PC-9 (cell line): ENCODE results near the gene SRGAP3. TPM values are rescaled to one million over a fixed set of nuclear protein-coding genes. Genes with fewer than 3 reads are reported as not detected.

ENCODE experiments used
- BruUV-seq: library from RNA; stranded (reverse); fragments of 400-500 nt; replicated peaks from 2 replicates; lab custom pipeline; 2021; lab: Mats Ljungman, UMichigan
- CTCF ChIA-PET: fragments of 300-600 bp; sonication (Branson Sonifier 250); formaldehyde crosslinking; loops from one replicate; lab custom pipeline; 2022; ENCODE audit warnings: antibody characterized with exemption; lab: Charles Lee
- POLR2A ChIA-PET: fragments of 300-600 bp; sonication (Branson Sonifier 250); formaldehyde crosslinking; loops from one replicate; lab custom pipeline; 2022; ENCODE audit warnings: antibody characterized with exemption; ENCODE audit not compliant: unreplicated experiment; lab: Charles Lee
- DNase-seq, 2 experiments: peaks; one replicate each; pipeline versions ENCODE4 v3.0.0 to v3.0.0-alpha.2; 2015 to 2022; ENCODE audit warnings: mixed read lengths in 1 of 2
- H2AFZ ChIP-seq: fragments of 200-600 bp; sonication (generic); 2 replicates; pipeline ENCODE4 v1.8.1; 2017; ENCODE audit warnings: antibody characterized with exemption
- H3F3A ChIP-seq: fragments of 200-600 bp; sonication (generic); 2 replicates; pipeline ENCODE4 v1.8.1; 2017; ENCODE audit warnings: antibody characterized with exemption, mild to moderate bottlenecking, low read depth; ENCODE audit not compliant: insufficient read depth
- H3K27ac ChIP-seq: fragments of 200-600 bp; sonication (generic); 2 replicates; pipeline ENCODE4 v1.6.1; 2016; ENCODE audit warnings: mixed run types
- H3K27me3 ChIP-seq: fragments of 200-600 bp; sonication (generic); 2 replicates; pipeline ENCODE4 v1.6.1; 2016; ENCODE audit warnings: low read depth, mixed run types; ENCODE audit not compliant: insufficient read depth
- H3K36me3 ChIP-seq: fragments of 200-600 bp; sonication (generic); 2 replicates; pipeline ENCODE4 v1.6.1; 2016; ENCODE audit warnings: low read depth, mixed run types
- H3K4me1 ChIP-seq: fragments of 200-600 bp; sonication (generic); replicated peaks from 2 replicates; pipeline ENCODE4 v1.6.1; 2016; ENCODE audit warnings: mixed run types; ENCODE audit not compliant: insufficient read depth
- H3K4me2 ChIP-seq: fragments of 200-600 bp; sonication (generic); 2 replicates; pipeline ENCODE4 v1.6.1; 2017; ENCODE audit warnings: mixed run types
- H3K4me3 ChIP-seq: fragments of 200-600 bp; sonication (generic); 2 replicates; pipeline ENCODE4 v1.6.1; 2016; ENCODE audit warnings: mixed run types
- H3K79me2 ChIP-seq: fragments of 200-600 bp; sonication (generic); 2 replicates; pipeline ENCODE4 v1.6.1; 2017; ENCODE audit warnings: low read depth, mixed run types
- H3K9me2 ChIP-seq: fragments of 200-600 bp; sonication (generic); 2 replicates; pipeline ENCODE4 v1.8.1; 2017; ENCODE audit warnings: mild to moderate bottlenecking; ENCODE audit not compliant: insufficient read depth
- H3K9me3 ChIP-seq: fragments of 200-600 bp; sonication (generic); 2 replicates; pipeline ENCODE4 v1.8.1; 2016; ENCODE audit warnings: low read depth; ENCODE audit not compliant: insufficient read depth
- H4K20me1 ChIP-seq: fragments of 200-600 bp; sonication (generic); 2 replicates; pipeline ENCODE4 v1.8.1; 2017; ENCODE audit not compliant: insufficient read depth
- EZH2 ChIP-seq: fragments of 200-600 bp; sonication (generic); IDR thresholded peaks from 2 replicates; pipeline ENCODE4 v1.8.0; 2017; ENCODE audit warnings: antibody characterized with exemption, low read depth
- intact Hi-C: fragments of 100-400 bp; cut with micrococcal nuclease; formaldehyde crosslinking; loops from one replicate; pipeline ENCODE4 v1.10.0; 2022; ENCODE audit not compliant: unreplicated experiment
- total RNA-seq: library from RNA; stranded (reverse); gene quantifications from 2 replicates; pipeline ENCODE4 v1.2.3, GENCODE V29; 2021
- TF ChIP-seq, protein P1 (sequence below): fragments of 200-600 bp; sonication (generic); conservative IDR thresholded peaks from 2 replicates; pipeline ENCODE4 v1.6.1; 2017; ENCODE audit warnings: mixed run types, antibody characterized with exemption, mild to moderate bottlenecking, moderate library complexity

SRGAP3 gene
- total RNA-seq, 1 experiment from 2014 or later: 17.5 TPM

DNA sequence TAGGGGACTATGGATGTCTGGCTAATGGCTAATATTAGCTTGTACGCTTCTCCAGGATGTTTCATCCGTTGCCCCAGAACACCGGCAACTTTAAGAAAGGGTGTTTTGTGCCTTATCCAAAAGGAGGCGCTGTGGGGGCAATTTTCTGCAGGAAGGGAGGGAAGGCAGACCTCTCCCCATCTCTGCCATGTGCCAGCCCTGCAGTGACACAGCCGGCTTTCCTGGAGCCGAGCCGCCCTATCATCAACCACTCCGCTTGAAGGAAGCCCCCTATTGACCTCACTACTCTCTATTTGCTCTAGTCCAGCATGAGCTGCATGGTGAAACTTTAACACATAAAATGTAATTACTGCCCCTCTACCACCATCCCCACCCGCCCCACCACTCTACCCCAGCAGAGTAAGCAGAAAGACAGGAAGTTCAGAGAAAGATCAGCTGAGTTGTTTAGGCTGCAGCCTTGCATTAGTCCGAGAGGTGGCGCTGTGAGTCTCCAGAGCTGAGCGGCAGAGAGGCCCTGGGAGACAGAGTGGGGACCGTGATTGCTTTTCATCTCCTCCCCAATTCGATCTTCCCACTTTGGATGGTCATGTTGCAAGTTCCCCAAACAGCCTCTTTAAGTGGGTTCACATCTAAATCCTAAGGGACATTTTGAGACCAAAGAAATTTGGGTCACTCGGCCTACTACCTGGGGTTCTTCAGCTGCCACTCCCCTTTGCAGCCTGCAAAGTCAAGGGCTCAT is 261.6 kb downstream of the SRGAP3 start:
- no peaks in the 10 kb centered on the region for H3K9me3 ChIP-seq
- H2AFZ ChIP-seq: no peak overlapping the region
- H3K4me3 ChIP-seq: no peak overlapping the region
- no peaks in the 10 kb centered on the region for H3K4me1 ChIP-seq
- H3F3A ChIP-seq: no peaks in the 10 kb centered on the region
- intact Hi-C loops: loop anchor here (1.0 to 2.0 kb wide), 2 partner anchors 81 to 314 kb away; no protein-coding TSS in a partner anchor
- H3K27ac ChIP-seq: no peak overlapping the region
- no peaks in the 10 kb centered on the region for H3K9me2 ChIP-seq
- no peaks in the 10 kb centered on the region for H3K36me3 ChIP-seq
- H4K20me1 ChIP-seq: no peaks in the 10 kb centered on the region
- DNase-seq: peak in 1 of 2 experiments; percentile 55
- no peak overlapping the region for H3K4me2 ChIP-seq
- no TSS peak for BruUV-seq
- H3K79me2 ChIP-seq: no peaks in the 10 kb centered on the region
- H3K27me3 ChIP-seq: no peaks in the 10 kb centered on the region
- POLR2A ChIA-PET: interaction anchor here (0.6 kb wide), 1 partner anchor 375 kb away, joined by 27 read pairs; no protein-coding TSS in a partner anchor
- CTCF ChIA-PET: interaction anchor here (0.5 to 2.7 kb wide), 11 partner anchors 11 to 1272 kb away, joined by 3 to 20 read pairs (median 8); no protein-coding TSS in a partner anchor
- TF ChIP-seq, protein P1, sequence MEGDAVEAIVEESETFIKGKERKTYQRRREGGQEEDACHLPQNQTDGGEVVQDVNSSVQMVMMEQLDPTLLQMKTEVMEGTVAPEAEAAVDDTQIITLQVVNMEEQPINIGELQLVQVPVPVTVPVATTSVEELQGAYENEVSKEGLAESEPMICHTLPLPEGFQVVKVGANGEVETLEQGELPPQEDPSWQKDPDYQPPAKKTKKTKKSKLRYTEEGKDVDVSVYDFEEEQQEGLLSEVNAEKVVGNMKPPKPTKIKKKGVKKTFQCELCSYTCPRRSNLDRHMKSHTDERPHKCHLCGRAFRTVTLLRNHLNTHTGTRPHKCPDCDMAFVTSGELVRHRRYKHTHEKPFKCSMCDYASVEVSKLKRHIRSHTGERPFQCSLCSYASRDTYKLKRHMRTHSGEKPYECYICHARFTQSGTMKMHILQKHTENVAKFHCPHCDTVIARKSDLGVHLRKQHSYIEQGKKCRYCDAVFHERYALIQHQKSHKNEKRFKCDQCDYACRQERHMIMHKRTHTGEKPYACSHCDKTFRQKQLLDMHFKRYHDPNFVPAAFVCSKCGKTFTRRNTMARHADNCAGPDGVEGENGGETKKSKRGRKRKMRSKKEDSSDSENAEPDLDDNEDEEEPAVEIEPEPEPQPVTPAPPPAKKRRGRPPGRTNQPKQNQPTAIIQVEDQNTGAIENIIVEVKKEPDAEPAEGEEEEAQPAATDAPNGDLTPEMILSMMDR: peak; percentile 83
- TF ChIP-seq EZH2: no peak

DNA sequence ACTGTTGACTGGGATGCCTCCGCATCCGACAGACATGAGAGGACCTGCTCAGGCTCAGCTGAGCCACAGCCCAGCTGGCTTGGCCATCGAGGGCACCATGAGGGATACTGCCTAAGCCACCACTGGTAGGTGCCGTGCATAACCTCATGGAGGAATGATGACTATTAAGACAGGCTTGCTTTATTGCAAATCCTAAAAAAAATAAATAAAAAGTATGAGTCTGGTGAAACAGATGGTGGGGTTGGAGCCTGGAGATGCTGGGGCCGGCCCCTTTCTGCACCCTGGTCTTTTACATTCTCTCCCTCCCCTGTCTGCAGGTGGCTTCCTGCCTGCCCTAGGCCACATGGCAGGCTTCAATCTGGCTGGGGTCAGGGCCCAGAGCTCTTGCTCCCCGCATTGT is 262.2 kb downstream of the SRGAP3 start:
- ChIA-PET POLR2A (no interaction called here), CTCF (interaction anchor here (1.0 to 2.7 kb wide), 3 partner anchors 12 to 315 kb away, joined by 3 to 12 read pairs (median 3); no protein-coding TSS in a partner anchor)
- Histone ChIP-seq H3K9me2 (no peaks in the 10 kb centered on the region), H3K27ac (no peak overlapping the region), H2AFZ (no peak overlapping the region), H3K4me3 (no peak overlapping the region), H3K4me2 (no peak overlapping the region), H3K27me3 (no peaks in the 10 kb centered on the region; the same call in 1 of the 2 replicates), H3K79me2 (no peaks in the 10 kb centered on the region), H3K9me3 (no peaks in the 10 kb centered on the region), H3K36me3 (no peaks in the 10 kb centered on the region), H4K20me1 (no peaks in the 10 kb centered on the region), H3F3A (no peaks in the 10 kb centered on the region), H3K4me1 (no peaks in the 10 kb centered on the region)
- no TSS peak for BruUV-seq
- no peak for DNase-seq
- intact Hi-C loops: no loop called here
- TF ChIP-seq, protein P1: no peak
- TF ChIP-seq EZH2: no peak

DNA sequence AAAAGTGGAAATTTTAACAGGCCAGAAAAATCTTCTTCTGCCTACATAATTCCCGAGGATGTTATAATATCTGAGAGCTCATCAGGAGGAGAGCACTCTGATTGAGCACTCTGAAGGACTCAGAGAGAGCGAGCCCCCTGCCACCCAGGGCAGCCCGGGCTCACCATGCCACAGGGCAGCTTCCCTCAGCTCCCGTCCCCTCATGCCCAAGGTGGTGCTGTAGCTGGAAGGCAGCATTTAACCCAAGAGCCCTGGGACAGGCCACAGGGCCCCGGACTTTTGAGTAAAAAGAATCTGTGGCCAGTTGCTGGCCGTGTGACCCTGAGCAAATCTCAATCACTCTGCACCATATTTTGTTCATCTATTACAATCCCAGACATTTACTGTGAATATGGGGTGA is 262.7 kb downstream of the SRGAP3 start:
- no peak overlapping the region for H3K4me3 ChIP-seq
- no TSS peak for BruUV-seq
- H3K27me3 ChIP-seq: peaks cover 2% of the 10 kb centered on the region; the same call in 1 of the 2 replicates
- intact Hi-C loops: no loop called here
- no peak overlapping the region for H3K27ac ChIP-seq
- H3F3A ChIP-seq: no peaks in the 10 kb centered on the region
- no peaks in the 10 kb centered on the region for H3K36me3 ChIP-seq
- H2AFZ ChIP-seq: no peak overlapping the region
- DNase-seq: no peak
- no peaks in the 10 kb centered on the region for H3K4me1 ChIP-seq
- no peaks in the 10 kb centered on the region for H4K20me1 ChIP-seq
- ChIA-PET POLR2A (no interaction called here), CTCF (interaction anchor here (0.6 to 2.7 kb wide), 3 partner anchors 12 to 316 kb away, joined by 3 to 12 read pairs (median 6); no protein-coding TSS in a partner anchor)
- H3K9me3 ChIP-seq: no peaks in the 10 kb centered on the region
- no peaks in the 10 kb centered on the region for H3K9me2 ChIP-seq
- no peak overlapping the region for H3K4me2 ChIP-seq
- no peak for TF ChIP-seq EZH2
- H3K79me2 ChIP-seq: no peaks in the 10 kb centered on the region
